ENCODE results near the gene DBF4B. TPM values are rescaled to one million over a fixed set of nuclear protein-coding genes. Genes with fewer than 3 reads are reported as not detected.
"Not testable (repeated sequence)": the region's sequence is repeated elsewhere in the genome, so short reads cannot be mapped to it uniquely, and the experiment has no call there.

The DBF4B gene
- total RNA-seq, 2 experiments from 2014 or later = 43.8 to 53.2 TPM

DNA sequence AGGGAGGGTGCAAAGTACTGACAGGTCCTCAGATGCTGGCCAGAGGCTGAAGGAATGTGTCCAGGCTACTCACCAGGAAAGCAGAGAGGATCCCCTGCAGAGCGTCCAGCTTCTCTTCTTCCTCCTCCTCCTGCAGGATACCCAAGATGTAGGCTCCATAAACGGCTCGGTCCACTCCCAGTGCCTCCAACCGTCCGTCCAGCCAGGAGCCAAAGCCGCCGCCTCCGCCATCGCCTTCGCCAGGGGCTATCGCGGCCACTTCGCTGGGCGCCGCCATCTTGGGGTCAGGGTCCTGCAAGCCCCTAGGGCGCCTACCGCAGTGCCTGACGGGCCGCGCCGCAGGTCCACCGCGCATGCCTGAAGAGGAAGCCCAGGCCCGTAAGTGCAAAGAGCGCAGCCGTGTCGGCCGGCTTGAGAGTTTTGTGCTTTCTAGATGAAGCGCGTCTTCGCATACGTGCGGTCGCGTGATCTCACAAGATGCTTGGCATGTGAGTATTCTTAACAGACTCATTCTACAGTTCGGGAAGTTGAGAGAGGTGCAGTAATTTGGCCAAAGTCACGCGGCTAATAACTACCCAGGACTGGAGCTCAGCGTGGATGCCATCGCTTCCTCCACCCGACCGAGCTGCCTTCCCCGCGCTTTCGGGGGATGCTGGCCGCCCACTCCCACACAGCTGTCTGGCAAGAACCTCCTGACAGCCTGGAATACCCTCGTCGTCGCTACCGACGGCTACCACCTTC lies 18.8 kb upstream of the DBF4B start, which contains the start of gene CCDC43:
Gene CCDC43, minus strand, starts transcription at position 300 of the 741 bp plus-strand sequence. Its CDS starts 23 bp downstream, at position 277.
- H3K4me1 Mint-ChIP-seq = peaks cover 34% of the 10 kb centered on the region
- peak within 1 kb of the TSS; percentile 95 for H3K4me3 Mint-ChIP-seq
- H3K27me3 Mint-ChIP-seq = no peaks in the 10 kb centered on the region
- H3K36me3 Mint-ChIP-seq = peaks cover 5% of the 10 kb centered on the region
- CTCF ChIA-PET = interaction anchor here (0.9 to 2.5 kb wide), 7 partner anchors 11 to 157 kb away, joined by 3 to 11 read pairs (median 4); partner anchors contain the start of gene DBF4B
- DNase-seq (peak; percentile 95), ATAC-seq (peak; percentile 99)
- H3K9me3 Mint-ChIP-seq (ENCODE audit: low read depth) = no peaks in the 10 kb centered on the region
- H3K27ac Mint-ChIP-seq = peak within 1 kb of the TSS; percentile 87

DNA sequence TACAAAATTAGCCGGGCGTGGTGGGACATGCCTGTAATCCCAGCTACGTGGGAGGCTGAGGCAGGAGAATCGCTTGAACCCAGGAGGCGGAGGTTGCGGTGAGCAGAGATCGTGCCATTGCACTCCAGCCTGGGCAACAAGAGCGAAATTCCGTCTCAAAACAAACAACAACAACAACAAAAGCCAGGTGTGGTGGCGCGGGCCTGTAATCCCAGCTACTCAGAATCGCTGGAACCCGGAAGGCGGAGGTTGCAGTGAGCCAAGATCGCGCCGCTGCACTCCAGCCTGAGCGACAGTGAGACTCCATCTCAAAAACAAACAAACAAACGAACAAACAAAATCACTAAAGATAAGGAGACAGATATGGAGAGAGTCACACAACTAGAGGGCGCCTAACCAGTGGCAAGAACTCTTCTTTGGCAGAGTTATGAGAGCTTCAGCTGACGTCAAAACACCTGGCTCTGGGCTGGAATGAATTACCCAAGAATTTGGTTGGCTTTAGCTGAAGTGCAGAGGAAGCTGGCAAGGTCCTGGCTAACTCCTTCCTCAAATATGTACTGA lies 17.6 kb upstream of the DBF4B start:
- H3K27ac Mint-ChIP-seq = peak overlapping the region; percentile 1
- H3K27me3 Mint-ChIP-seq; ATAC-seq; H3K36me3 Mint-ChIP-seq; H3K9me3 Mint-ChIP-seq (ENCODE audit: low read depth): not testable (repeated sequence)
- CTCF ChIA-PET = interaction anchor here (0.7 to 2.5 kb wide), 10 partner anchors 10 to 158 kb away, joined by 3 to 11 read pairs (median 4); partner anchors contain the start of gene DBF4B
- peak; percentile 49 for DNase-seq
- H3K4me3 Mint-ChIP-seq = peak overlapping the region; percentile 34
- H3K4me1 Mint-ChIP-seq = peaks cover 31% of the 10 kb centered on the region

DNA sequence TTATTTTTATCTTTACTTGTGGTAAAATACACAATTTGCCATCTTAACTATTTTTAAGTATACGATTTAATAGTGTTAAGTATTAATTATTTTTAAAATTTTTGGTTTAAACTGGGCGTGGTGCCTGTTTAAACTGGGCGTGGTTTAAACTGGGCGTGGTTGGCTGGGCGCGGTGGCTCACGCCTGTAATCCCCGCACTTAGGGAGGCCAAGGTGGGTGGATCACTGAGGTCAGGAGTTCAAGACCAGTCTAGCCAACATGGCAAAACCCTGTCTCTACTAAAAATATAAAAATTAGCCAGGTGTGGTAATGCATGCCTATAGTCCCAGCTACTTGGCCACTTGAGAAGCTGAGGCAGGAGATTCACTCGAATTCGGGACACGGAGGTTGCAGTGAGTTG lies 14.9 kb upstream of the DBF4B start:
- ATAC-seq (no peak), DNase-seq (no peak)
- CTCF ChIA-PET = interaction anchor here (0.7 to 1.1 kb wide), 3 partner anchors 15 to 454 kb away, joined by 3 to 4 read pairs (median 3); no protein-coding TSS in a partner anchor
- H3K27me3 Mint-ChIP-seq = no peaks in the 10 kb centered on the region
- no peaks in the 10 kb centered on the region for H3K36me3 Mint-ChIP-seq
- no peak overlapping the region for H3K27ac Mint-ChIP-seq
- no peak overlapping the region for H3K4me3 Mint-ChIP-seq
- H3K9me3 Mint-ChIP-seq (ENCODE audit: low read depth) = no peaks in the 10 kb centered on the region
- peaks cover 19% of the 10 kb centered on the region for H3K4me1 Mint-ChIP-seq

DNA sequence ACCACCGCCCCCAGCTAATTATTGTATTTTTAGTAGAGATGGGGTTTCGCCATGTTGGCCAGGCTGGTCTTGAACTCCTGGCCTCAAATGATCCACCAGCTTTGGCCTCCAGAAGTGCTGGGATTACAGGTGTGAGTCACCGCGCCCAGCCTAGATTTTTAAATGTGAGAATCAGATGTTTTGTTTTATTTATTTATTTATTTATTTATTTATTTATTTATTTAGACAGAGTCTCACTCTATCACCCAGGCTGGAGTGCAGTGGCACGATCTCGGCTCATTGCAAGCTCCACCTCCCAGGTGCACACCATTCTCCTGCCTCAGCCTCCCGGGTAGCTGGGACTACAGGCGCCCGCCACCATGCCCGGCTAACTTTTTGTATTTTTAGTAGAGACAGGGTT lies 8.2 kb upstream of the DBF4B start:
- H3K4me1 Mint-ChIP-seq; H3K27me3 Mint-ChIP-seq; ATAC-seq; DNase-seq; H3K9me3 Mint-ChIP-seq (ENCODE audit: low read depth); H3K4me3 Mint-ChIP-seq; H3K27ac Mint-ChIP-seq; H3K36me3 Mint-ChIP-seq: not testable (repeated sequence)
- CTCF ChIA-PET = interaction anchor here (1.0 to 1.6 kb wide), 2 partner anchors 9 to 13 kb away, joined by 3 to 4 read pairs; no protein-coding TSS in a partner anchor

- Mint-ChIP-seq H3K4me1 (peaks cover 8% of the 10 kb centered on the region), H3K9me3 (ENCODE audit: low read depth) (no peaks in the 10 kb centered on the region), H3K27ac (no peak overlapping the region), H3K36me3 (peaks cover 8% of the 10 kb centered on the region), H3K4me3 (no peak overlapping the region), H3K27me3 (peaks cover 8% of the 10 kb centered on the region)
- no peak for DNase-seq
- no peak for ATAC-seq
- CTCF ChIA-PET = interaction anchor here (0.6 to 2.1 kb wide), 7 partner anchors 10 to 428 kb away, joined by 3 to 11 read pairs (median 3); partner anchors contain the start of genes ACBD4 and CCDC43
Measured at GRCh38 chr17:44707755-44708400, 587 bp upstream of the DBF4B start.

- Mint-ChIP-seq H3K27ac (no peak overlapping the region), H3K9me3 (ENCODE audit: low read depth) (no peaks in the 10 kb centered on the region), H3K4me3 (no peak overlapping the region), H3K4me1 (no peaks in the 10 kb centered on the region), H3K36me3 (peaks cover 28% of the 10 kb centered on the region), H3K27me3 (no peaks in the 10 kb centered on the region)
- DNase-seq (no peak), ATAC-seq (no peak)
- CTCF ChIA-PET = no interaction called here
Measured at GRCh38 chr17:44719444-44719843, 11.0 kb downstream of the DBF4B start.

DNA sequence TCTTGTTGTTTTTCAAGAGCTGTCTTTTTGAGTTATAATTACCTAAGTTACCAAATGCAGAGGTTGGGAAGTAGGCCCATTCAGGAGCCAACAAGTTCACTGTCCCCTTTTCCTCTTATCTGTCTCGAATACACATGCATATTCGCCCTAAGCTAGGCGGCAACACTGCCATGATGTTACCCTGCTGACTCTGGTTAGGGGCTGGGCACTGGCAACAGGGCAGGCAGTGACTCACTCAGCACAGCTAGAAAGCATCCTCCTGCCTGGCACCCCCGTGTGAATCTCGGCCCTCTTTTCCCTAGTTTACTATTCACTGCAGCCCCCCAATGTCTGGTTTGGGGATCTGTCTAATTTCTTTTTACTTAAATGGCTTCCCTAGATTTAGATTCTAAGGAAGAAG lies 13.8 kb downstream of the DBF4B start:
- H3K27me3 Mint-ChIP-seq = no peaks in the 10 kb centered on the region
- no peak overlapping the region for H3K4me3 Mint-ChIP-seq
- H3K27ac Mint-ChIP-seq = no peak overlapping the region
- DNase-seq (no peak), ATAC-seq (no peak)
- CTCF ChIA-PET = interaction anchor here (1.2 kb wide), 1 partner anchor 779 kb away, joined by 4 read pairs; no protein-coding TSS in a partner anchor
- H3K9me3 Mint-ChIP-seq (ENCODE audit: low read depth) = no peaks in the 10 kb centered on the region
- no peaks in the 10 kb centered on the region for H3K4me1 Mint-ChIP-seq
- peaks cover 23% of the 10 kb centered on the region for H3K36me3 Mint-ChIP-seq

GRCh38 chr17:44726121-44726520 lies 17.7 kb downstream of the DBF4B start:
- H3K36me3 Mint-ChIP-seq = peaks cover 24% of the 10 kb centered on the region
- not testable (repeated sequence) for ATAC-seq; H3K27me3 Mint-ChIP-seq; DNase-seq; H3K27ac Mint-ChIP-seq; H3K4me3 Mint-ChIP-seq; H3K4me1 Mint-ChIP-seq; H3K9me3 Mint-ChIP-seq (ENCODE audit: low read depth)
- CTCF ChIA-PET = interaction anchor here (1.2 kb wide), 1 partner anchor 85 kb away, joined by 3 read pairs; no protein-coding TSS in a partner anchor

- no peak overlapping the region for H3K4me3 Mint-ChIP-seq
Measured at GRCh38 chr17:44733753-44734152, 25.3 kb downstream of the DBF4B start.

DNA sequence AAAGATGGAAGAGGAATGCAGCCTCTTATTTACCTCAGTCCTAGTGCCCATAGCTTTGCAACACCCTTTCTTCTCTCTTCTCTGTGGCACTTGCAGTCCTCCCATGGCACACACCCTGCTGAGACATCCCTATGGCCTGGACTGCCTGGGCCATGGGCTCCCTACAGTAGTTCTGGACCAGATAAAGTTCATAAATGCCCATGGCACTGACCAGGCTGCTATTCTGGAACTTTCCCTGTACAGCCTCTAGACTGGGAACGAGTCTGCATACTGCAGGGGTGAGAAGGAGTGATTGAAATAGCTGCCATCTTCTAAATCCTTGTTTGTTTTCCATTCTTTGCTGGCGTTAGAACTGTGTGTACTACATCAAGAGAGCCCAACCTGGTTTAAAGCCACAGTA lies 25.8 kb downstream of the DBF4B start:
- Mint-ChIP-seq H3K4me1 (no peaks in the 10 kb centered on the region), H3K27me3 (no peaks in the 10 kb centered on the region), H3K27ac (no peak overlapping the region), H3K9me3 (ENCODE audit: low read depth) (no peaks in the 10 kb centered on the region), H3K36me3 (peaks cover 34% of the 10 kb centered on the region), H3K4me3 (no peak overlapping the region)
- no peak for ATAC-seq
- CTCF ChIA-PET = no interaction called here
- DNase-seq = no peak

More at GRCh38 chr17:44733753-44734152, 25.3 kb downstream of the DBF4B start:
- CTCF ChIA-PET = no interaction called here
- no peaks in the 10 kb centered on the region for H3K27me3 Mint-ChIP-seq
- no peaks in the 10 kb centered on the region for H3K9me3 Mint-ChIP-seq (ENCODE audit: low read depth)
- ATAC-seq (no peak), DNase-seq (no peak)
- no peak overlapping the region for H3K27ac Mint-ChIP-seq
- H3K36me3 Mint-ChIP-seq = peaks cover 33% of the 10 kb centered on the region
- H3K4me1 Mint-ChIP-seq = no peaks in the 10 kb centered on the region

DNA sequence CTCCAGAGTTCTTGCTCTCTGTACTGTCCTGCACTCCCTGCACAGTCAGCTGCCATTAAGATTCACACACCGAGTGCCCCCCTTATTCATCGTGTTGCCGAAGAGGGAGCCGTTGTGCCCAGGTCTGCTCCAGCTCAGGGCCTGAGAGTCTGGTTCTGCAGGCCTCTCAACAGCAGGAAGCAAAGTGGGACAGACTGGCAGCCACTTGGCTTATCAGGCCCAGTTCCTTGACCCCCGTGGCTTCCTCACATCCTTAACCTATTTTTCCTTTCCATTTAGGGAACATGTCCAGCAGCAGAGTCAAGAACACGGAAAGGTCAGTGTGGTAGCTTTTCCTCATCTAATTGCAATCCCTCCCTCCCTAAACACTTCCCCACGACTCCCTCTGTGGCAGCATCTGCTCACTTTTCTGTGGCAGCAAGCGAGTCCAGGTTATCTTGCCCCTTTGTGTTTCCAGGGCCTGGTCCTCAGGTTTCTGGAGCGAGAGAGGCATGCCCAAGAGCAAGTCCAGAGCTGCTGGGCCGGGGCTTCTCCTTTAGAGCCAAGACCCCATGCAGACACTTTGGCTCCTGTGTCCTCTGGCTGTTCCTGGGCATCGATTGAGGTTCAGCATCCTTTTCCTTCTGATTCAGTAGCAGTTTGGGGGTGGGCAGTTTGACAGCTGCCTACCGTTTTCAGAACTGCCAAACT lies 28.2 kb downstream of the DBF4B start:
- Mint-ChIP-seq H3K27ac (no peak overlapping the region), H3K27me3 (no peaks in the 10 kb centered on the region), H3K4me3 (no peak overlapping the region), H3K9me3 (ENCODE audit: low read depth) (no peaks in the 10 kb centered on the region), H3K4me1 (no peaks in the 10 kb centered on the region), H3K36me3 (peaks cover 29% of the 10 kb centered on the region)
- no peak for ATAC-seq
- no peak for DNase-seq
- CTCF ChIA-PET = interaction anchor here (1.0 kb wide), 1 partner anchor 38 kb away, joined by 4 read pairs; no protein-coding TSS in a partner anchor

- ATAC-seq (no peak), DNase-seq (no peak)
- Mint-ChIP-seq H3K36me3 (peaks cover 26% of the 10 kb centered on the region), H3K4me1 (no peaks in the 10 kb centered on the region), H3K27ac (no peak overlapping the region), H3K27me3 (no peaks in the 10 kb centered on the region), H3K9me3 (ENCODE audit: low read depth) (no peaks in the 10 kb centered on the region), H3K4me3 (no peak overlapping the region)
- CTCF ChIA-PET = no interaction called here
Measured at GRCh38 chr17:44738214-44738906, 29.9 kb downstream of the DBF4B start.
